Measurements from ENCODE around the gene MYO9B.

The MYO9B gene

GRCh38 chr19:17060802-17061201 is 14.8 kb upstream of the MYO9B start:
- DNase-seq = no peak

GRCh38 chr19:17061205-17061604 is 14.4 kb upstream of the MYO9B start:
- no peak for DNase-seq

GRCh38 chr19:17061691-17062090 is 13.9 kb upstream of the MYO9B start:
- no peak for DNase-seq

GRCh38 chr19:17063428-17063827 is 12.1 kb upstream of the MYO9B start:
- DNase-seq = no peak

- DNase-seq = no peak
Observed at GRCh38 chr19:17069193-17069592, 6.4 kb upstream of the MYO9B start.

GRCh38 chr19:17070421-17070820 is 5.2 kb upstream of the MYO9B start:
- DNase-seq = no peak

- no peak for DNase-seq
Observed at GRCh38 chr19:17070912-17071311, 4.7 kb upstream of the MYO9B start.

- DNase-seq = no peak
Observed at GRCh38 chr19:17073869-17074633, 1.5 kb upstream of the MYO9B start.

- no peak for DNase-seq
Observed at GRCh38 chr19:17074634-17075034, 943 bp upstream of the MYO9B start.

- DNase-seq = peak; percentile 54
Observed at GRCh38 chr19:17075864-17076542, 426 bp downstream of the MYO9B start.

- no peak for DNase-seq
Observed at GRCh38 chr19:17076543-17076991, 990 bp downstream of the MYO9B start.

GRCh38 chr19:17077447-17078028 is 2.0 kb downstream of the MYO9B start:
- DNase-seq = no peak

- DNase-seq = no peak
Observed at GRCh38 chr19:17078036-17078919, 2.7 kb downstream of the MYO9B start.

GRCh38 chr19:17078920-17079709 is 3.5 kb downstream of the MYO9B start:
- DNase-seq = no peak

- DNase-seq = peak; percentile 99
Observed at GRCh38 chr19:17079710-17080439, 4.3 kb downstream of the MYO9B start.

GRCh38 chr19:17080440-17080801 is 4.8 kb downstream of the MYO9B start:
- DNase-seq = no peak

GRCh38 chr19:17081672-17082630 is 6.4 kb downstream of the MYO9B start:
- DNase-seq = no peak

GRCh38 chr19:17086120-17086519 is 10.5 kb downstream of the MYO9B start:
- no peak for DNase-seq

- no peak for DNase-seq
Observed at GRCh38 chr19:17086834-17087233, 11.3 kb downstream of the MYO9B start.

GRCh38 chr19:17088552-17088951 is 13.0 kb downstream of the MYO9B start:
- no peak for DNase-seq

Data from fibroblast of skin of right quadriceps (primary cell).